ENCODE results near the gene KPNA3.
"Not testable (repeated sequence)": the region's sequence is repeated elsewhere in the genome, so short reads cannot be mapped to it uniquely, and the experiment has no call there.

KPNA3 gene

GRCh38 chr13:49792550-49793324, at the start of gene KPNA3:
Gene KPNA3 (minus strand): TSS chr13:49792682. CDS start chr13:49792506, 176 bp downstream.
- DNase-seq: peak; percentile 94

GRCh38 chr13:49841964-49842363, 49.5 kb upstream of the KPNA3 start:
- no peak for DNase-seq

- DNase-seq: no peak
Observed at GRCh38 chr13:49840675-49841074, 48.2 kb upstream of the KPNA3 start.

DNA sequence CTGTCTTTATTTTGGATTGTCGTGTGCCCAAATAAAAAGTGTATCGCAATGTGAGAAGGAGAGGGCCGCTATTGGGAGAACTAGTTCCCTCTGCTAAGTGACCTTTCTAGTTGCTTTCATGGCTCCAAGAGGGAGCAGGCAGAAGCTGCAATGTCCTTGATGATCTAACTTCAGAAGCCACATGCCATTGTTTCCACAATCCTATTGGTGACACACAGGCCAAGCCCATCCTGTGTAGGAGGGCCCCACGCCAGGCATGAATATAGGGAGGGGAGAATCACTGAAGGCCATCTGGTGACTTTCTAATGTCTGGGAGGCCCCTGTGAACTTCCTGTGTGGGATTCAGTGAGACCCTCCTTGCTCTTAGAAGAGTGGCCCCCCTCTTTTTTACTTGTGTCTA, 47.8 kb upstream of the KPNA3 start:
- DNase-seq: no peak

DNA sequence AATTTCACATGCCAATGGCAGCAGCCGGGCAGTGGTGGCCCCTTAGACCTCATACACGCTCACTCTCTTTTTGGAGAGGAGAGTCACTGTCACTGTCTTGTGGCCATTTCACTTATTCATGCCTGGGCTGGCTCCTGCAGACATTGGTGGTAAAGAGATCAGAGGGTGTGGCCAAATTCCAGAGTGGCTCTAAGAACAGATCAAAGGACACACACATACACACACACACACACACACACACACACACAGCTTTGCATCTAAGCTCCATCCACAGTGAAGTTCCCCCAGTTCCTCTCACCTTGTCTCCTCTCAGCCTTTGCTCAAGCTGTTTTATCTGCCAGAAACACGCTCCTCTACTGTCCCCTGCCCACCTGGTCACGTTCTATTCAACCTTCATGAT, 46.5 kb upstream of the KPNA3 start:
- no peak for DNase-seq

DNA sequence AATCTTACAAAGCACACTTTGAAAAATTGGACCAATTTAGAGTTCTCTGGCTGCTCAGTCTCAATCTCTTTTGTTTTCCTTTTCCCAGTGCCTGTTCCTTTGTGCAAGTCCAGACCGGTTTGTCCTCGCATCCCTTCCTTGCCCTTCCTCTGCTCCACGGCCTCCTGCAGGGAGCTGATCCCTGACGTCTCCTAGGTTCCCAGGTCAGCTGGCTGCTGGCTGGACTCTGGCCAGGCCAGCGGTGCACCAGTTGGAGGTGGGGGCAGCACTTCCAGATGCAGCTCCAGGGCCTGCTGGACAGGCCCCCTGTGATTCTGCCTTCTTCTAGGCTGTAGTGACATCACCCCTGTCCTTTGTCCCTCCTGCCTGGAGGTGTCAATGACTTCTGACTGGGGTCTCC, 44.0 kb upstream of the KPNA3 start:
- DNase-seq: no peak

DNA sequence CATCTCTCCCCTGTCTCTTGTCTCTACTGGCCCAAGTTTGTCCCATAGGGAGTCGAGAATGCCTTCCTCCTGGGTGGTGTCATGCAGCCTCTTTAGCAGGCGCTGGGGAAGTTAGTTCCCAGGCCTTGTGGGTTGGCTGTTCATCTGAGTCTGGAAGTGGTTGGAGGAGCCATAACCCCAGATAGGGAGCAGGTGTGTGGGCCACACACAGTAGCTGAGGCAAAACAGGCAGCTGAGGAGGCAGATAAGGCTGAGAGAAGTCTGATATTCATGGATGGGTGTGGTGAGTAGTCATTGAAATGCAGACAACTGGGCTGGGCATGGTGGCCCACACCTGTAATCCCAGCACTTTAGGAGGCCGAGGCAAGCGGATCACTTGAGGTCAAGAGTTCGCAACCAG, 40.9 kb upstream of the KPNA3 start:
- DNase-seq: no peak

- no peak for DNase-seq
Observed at GRCh38 chr13:49831455-49831854, 39.0 kb upstream of the KPNA3 start.

GRCh38 chr13:49830721-49831120, 38.2 kb upstream of the KPNA3 start:
- no peak for DNase-seq

DNA sequence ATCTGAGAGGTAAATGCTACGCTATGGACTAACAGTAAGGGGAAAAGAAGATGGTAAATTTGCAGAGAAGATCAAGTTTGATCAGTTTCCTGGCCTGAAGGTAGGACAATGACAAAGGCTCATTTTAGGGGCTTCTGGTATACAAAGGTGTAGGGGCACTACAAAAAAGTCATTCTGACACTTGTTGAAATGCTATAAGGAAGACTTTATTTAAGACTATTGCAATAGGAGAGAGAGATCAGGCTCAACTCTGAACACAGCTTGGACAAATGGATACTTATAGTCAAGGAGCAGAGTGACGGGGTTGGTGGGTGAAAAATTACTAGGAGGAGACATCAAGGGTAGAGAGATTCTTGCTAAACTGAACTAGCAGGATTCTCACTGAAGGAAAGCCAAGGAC, 37.2 kb upstream of the KPNA3 start:
- DNase-seq: no peak

DNA sequence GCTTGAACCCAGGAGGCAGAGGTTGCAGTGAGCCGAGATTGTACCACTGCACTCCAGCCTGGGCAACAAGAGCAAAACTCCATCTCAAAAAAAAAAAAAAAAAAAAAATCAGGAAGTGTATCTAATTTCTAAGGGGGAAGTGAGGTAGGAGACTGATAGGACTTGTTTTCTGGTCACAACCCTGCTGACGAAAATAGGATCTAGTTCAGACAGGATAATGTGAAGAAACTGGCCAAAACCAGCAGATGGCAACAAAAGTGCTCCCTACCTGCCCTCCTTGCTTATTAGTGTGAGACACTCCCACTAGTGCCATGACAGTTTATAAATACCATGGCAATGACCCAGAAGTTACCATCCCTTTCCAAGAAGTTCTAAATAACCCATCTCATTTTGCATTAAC, 36.0 kb upstream of the KPNA3 start:
- DNase-seq: no peak

DNA sequence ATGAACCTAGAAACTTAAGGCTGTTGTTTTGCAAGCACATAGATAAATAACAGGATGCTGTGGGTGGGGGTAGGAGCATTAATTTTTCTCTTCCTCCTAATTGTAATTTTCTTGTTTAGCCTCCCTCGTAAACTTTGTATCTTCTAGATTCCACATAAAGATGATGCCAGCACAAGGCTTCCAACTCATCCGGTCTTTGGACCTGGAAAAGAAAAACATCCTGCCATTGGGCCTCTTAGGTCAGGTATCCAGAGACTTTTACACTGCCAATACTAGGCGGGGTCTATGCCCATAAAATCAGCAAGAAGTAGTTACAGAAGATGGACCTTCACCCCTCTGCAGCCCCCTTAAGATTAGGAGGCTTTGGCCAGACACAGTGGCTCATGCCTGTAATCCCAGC, 35.4 kb upstream of the KPNA3 start:
- no peak for DNase-seq

DNA sequence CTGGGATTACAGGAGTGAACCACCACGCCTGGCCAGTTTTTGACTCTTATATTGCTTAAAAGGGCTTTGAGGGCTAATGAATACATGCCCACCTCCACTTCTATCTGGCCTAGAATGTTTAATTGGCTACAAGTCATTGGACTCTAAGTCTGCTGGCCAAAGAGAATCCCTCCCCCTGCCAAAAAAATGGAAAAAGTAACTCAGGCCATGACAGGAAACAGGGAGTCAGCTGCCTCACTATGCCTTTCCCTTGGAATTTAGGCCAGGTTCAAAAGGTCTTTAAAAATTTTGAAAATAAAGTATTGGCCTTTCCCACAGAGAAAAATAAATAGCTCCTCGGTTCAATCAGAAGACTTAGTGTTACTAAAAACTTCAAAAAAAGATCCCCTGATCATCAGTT, 34.9 kb upstream of the KPNA3 start:
- no peak for DNase-seq

DNA sequence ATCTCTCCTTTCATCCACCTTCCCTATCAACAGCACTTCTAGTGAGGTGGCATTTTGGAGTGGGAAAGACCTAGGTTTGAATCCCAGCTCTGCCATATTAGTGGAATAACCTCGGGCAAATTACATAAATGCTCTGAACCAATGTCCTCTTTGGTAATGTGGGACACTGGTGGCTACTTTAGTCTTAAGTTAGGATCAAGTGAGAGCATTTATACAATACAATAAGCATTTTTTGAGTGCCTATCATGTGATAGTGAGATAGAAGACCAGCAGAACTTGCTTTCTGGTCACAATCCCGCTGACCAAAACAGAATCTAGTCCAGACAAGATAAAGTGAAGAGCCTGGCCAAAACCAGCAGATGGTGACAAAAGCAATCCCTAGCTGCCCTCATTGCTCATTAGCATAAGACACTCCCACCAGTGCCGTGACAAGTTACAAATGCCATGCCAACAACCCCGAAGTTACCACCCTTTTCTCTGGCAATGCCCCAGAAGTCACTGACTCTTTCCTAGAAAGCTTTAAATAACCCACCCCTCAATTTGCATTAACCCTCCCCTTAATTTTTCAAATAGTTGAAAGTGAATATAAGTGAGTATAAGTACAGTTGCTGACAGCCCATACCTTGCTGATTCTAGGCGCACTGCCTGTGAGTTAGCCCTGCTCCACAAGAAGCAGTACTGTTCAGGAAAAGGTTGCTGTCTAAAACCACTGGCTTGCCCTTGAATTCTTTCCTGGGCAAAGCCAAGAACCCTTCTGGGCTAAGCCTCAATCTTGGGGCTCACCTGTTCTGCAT, 28.9 kb upstream of the KPNA3 start:
- no peak for DNase-seq

- DNase-seq: no peak
Observed at GRCh38 chr13:49820591-49821215, 28.2 kb upstream of the KPNA3 start.

GRCh38 chr13:49816047-49816446, 23.6 kb upstream of the KPNA3 start:
- not testable (repeated sequence) for DNase-seq

DNA sequence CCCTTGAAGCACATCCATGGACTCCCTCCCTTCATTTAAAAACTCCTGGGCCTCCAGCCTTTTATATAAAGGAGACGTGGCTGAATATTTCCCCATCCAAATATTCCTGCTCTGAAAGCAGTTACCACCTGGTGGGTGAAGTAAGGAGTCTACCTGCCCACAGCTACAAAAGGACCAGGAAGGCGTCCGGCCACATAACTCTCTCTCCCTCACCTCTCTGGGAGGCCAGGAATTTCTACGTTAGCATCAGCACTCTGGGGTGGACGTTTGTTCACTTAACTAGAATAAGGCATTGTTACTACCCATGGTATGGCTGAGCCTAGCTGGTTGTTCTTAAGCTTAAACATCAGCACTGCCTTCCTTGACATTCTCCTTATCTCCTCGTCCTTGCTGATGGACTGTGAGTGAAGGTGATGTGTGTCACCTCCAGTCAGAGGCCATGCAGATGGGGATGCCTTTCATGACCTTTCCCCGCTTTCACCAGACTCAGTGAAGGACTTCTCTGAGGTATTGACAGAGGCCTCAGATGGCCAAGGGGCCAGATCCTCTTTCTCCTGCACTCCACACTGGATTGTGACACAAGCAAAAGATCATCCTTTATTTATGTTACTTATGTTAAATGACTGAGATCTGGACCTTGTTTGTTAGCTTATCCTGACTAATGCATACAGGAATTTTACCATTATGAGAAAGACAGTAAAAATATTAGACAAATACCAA, 22.2 kb upstream of the KPNA3 start:
- DNase-seq: no peak

- no peak for DNase-seq
Observed at GRCh38 chr13:49812812-49813211, 20.3 kb upstream of the KPNA3 start.

GRCh38 chr13:49811527-49811908, 19.0 kb upstream of the KPNA3 start:
- no peak for DNase-seq

- DNase-seq: no peak
Observed at GRCh38 chr13:49810567-49811526, 18.4 kb upstream of the KPNA3 start.

DNA sequence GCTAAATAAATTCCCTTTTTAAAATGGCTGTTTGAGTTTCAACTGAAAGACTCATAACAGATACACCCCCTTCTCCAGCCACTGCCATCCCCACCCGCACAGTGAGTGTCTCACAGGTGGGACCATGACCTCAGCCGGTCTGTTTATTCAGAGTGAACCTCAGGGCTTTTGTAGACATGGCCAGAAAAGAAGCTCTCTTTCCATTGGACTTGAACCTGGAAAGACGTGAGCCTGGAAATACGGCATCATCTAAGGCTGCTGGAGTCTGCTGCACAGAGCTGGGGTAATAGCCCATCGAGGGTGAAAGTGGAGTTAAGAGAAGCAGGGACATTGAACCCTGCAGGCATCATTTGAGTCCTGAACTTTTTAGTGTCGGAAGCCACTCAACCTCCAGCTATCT, 15.2 kb upstream of the KPNA3 start:
- DNase-seq: no peak

DNA sequence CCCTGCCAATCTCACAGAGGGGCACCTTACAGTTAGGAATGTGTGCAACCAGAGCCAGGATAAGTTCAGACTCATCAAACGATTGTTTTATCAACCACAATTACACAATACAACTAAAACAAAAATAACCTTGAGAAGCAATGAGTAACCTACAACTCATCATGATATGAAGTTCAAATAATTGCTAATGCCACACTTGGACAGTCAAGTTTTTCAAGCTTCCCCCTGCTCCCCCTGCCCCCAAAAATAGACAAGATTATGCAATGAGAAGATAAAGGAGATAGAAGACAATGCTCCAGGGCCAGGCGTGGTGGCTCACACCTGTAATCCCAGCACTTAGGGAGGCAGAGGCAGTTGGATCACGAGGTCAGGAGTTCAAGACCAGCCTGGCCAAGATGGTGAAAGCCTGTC, 13.6 kb upstream of the KPNA3 start:
- DNase-seq: no peak

All from DMS153 (cell line).